Sigmoid colon (tissue), 4 donors: ENCODE data around the gene ALDH3B1.

Experiments
- EP300 ChIP-seq, 4 donors: sonication (generic); formaldehyde crosslinking; IDR thresholded peaks; one replicate each; pipeline ENCODE4 v1.6.1; 2017; ENCODE audit warnings: antibody characterized with exemption in 4 of 4
- POLR2A ChIP-seq, 2 donors: fragments of 450-650 bp; IDR thresholded peaks; one replicate each; pipeline ENCODE4 v1.6.1; 2016; ENCODE audit warnings: antibody characterized with exemption in 2 of 2, mild to moderate bottlenecking in 2 of 2, moderate library complexity in 2 of 2
- TF ChIP-seq, protein P1 (sequence below), 4 experiments: fragments of 450-650 bp in 3 of 4; fragments of 200-600 bp in 1 of 4; IDR thresholded peaks; one replicate each; pipeline ENCODE4 v1.5.1; 2016 to 2019; ENCODE audit warnings: antibody characterized with exemption in 4 of 4, mild to moderate bottlenecking in 3 of 4, moderate library complexity in 2 of 4

DNA sequence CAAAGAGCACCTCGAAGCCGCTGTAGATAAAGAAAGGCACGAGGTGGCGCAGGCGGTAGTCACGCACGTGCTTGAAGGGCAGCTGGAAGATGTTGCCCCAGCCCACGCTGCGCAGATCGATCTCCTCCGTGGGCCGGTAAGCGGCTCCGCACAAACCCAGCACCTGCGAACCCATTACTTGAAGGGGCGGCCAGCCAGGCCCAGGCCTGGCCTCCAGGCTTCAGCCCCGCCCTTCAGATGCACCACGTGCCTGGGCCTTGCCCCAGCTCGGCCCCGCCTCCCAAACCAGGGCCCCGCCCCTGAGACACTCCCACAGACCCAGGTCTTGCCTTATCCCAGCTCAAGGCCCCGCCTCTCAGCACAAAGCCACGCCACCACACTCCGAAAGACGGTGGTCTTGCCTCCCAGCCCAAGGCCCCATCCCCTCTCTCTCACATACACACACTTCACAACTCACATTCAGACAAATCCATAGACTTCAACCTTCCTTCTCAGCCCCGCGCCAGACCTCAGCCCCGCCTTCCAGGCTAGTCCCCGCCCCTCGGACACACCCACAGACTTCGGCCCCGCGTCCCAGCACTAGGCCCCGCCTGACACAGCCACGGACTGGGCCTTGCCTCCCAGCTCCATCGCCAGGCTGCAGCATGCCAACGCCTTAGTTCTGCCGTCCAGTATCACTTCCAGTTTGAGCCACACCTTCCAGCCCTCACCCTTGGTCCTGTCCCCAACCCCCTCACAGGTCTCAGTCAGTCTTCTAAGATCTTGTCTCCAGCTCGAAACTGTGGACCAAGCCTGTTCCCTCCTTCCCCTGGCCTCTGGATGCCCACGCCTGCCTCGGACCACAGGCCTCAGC, 13.3 kb upstream of the ALDH3B1 start:
- TF ChIP-seq POLR2A (IDR thresholded peaks at IDR 0.05) (no peak), EP300 (IDR thresholded peaks at IDR 0.05) (no peak)
- TF ChIP-seq, protein P1, sequence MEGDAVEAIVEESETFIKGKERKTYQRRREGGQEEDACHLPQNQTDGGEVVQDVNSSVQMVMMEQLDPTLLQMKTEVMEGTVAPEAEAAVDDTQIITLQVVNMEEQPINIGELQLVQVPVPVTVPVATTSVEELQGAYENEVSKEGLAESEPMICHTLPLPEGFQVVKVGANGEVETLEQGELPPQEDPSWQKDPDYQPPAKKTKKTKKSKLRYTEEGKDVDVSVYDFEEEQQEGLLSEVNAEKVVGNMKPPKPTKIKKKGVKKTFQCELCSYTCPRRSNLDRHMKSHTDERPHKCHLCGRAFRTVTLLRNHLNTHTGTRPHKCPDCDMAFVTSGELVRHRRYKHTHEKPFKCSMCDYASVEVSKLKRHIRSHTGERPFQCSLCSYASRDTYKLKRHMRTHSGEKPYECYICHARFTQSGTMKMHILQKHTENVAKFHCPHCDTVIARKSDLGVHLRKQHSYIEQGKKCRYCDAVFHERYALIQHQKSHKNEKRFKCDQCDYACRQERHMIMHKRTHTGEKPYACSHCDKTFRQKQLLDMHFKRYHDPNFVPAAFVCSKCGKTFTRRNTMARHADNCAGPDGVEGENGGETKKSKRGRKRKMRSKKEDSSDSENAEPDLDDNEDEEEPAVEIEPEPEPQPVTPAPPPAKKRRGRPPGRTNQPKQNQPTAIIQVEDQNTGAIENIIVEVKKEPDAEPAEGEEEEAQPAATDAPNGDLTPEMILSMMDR (IDR thresholded peaks at IDR 0.05), result no peak
